ENCODE data around the gene FN1.

DNA sequence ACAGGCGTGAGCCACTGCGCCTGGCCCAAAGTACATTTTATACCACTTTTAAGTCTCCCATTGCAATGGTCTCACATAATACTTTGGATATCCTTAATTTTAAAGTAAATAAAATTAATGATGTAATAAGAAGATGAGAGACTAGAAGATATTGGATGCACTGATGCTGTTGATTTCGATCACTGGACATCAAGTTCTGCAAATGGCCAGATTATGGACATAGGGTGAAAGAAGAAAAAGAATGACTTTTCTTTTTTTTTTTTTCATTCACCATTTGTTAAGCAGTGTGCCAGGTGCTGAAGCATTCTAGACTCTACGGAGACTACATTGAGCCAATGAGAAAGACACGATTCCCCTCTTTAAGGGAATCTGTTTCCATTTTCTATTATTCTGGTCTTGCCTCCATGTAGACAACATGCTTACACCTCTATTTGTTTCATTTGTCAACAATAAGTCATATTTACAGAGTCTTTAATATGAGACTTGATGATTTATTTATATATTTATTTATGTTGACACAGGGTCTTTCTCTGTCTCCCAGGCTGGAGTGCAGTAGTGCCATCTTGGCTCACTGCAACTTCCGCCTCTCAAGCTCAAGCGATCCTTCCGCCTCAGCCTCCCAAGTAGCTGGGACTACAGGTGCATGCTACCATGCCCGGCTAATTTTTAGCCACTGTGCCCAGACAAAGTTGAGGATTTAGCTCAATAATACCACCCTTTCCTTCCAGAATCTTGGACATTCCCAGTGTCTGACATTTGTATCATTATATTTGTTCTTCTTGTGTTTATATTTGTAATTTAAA is 23.7 kb downstream of the FN1 start:
- TF ChIP-seq, protein P1, sequence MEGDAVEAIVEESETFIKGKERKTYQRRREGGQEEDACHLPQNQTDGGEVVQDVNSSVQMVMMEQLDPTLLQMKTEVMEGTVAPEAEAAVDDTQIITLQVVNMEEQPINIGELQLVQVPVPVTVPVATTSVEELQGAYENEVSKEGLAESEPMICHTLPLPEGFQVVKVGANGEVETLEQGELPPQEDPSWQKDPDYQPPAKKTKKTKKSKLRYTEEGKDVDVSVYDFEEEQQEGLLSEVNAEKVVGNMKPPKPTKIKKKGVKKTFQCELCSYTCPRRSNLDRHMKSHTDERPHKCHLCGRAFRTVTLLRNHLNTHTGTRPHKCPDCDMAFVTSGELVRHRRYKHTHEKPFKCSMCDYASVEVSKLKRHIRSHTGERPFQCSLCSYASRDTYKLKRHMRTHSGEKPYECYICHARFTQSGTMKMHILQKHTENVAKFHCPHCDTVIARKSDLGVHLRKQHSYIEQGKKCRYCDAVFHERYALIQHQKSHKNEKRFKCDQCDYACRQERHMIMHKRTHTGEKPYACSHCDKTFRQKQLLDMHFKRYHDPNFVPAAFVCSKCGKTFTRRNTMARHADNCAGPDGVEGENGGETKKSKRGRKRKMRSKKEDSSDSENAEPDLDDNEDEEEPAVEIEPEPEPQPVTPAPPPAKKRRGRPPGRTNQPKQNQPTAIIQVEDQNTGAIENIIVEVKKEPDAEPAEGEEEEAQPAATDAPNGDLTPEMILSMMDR (IDR thresholded peaks at IDR 0.05), result no peak
- TF ChIP-seq POLR2A (IDR thresholded peaks at IDR 0.05) (no peak), EP300 (IDR thresholded peaks at IDR 0.05) (no peak)
